Measurements from ENCODE around the gene SMIM22.

Gene SMIM22

DNA sequence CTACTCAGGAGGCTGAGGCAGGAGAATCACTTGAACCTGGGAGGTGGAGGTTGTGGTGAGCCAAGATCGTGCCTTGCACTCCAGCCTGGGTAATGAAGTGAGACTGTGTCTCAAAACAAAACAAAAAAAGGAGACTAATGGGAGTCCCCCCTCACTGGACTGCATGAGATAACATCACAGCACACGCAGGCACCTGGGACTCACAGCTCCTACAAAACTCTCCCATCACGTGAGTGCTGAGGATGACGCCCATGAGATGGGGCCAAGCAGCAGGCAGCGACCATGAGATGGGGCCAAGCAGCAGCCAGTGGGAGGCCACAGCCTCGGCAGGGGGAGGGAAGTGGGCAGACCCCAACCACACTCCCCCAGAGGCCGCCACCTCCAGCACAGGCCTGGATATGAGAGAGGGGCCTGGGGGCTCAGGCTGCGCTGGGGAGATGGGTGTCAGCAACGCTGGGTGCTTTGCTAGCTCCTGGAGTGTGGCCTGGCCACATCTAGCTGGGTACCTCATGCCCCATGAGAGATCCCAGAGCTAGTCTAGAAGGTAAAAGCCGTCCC lies 45.4 kb upstream of the SMIM22 start:
- peaks cover 44% of the 10 kb centered on the region for H3K36me3 ChIP-seq
- DNase-seq: no peak
- no peaks in the 10 kb centered on the region for H3K27me3 ChIP-seq (ENCODE audit: insufficient read depth, low read depth, severe bottlenecking)
- H3K9me3 ChIP-seq (ENCODE audit: severe bottlenecking): peaks cover under 1% of the 10 kb centered on the region
- H3K4me3 ChIP-seq (ENCODE audit: low read depth, low read length): no peak overlapping the region
- TF ChIP-seq, protein P1, sequence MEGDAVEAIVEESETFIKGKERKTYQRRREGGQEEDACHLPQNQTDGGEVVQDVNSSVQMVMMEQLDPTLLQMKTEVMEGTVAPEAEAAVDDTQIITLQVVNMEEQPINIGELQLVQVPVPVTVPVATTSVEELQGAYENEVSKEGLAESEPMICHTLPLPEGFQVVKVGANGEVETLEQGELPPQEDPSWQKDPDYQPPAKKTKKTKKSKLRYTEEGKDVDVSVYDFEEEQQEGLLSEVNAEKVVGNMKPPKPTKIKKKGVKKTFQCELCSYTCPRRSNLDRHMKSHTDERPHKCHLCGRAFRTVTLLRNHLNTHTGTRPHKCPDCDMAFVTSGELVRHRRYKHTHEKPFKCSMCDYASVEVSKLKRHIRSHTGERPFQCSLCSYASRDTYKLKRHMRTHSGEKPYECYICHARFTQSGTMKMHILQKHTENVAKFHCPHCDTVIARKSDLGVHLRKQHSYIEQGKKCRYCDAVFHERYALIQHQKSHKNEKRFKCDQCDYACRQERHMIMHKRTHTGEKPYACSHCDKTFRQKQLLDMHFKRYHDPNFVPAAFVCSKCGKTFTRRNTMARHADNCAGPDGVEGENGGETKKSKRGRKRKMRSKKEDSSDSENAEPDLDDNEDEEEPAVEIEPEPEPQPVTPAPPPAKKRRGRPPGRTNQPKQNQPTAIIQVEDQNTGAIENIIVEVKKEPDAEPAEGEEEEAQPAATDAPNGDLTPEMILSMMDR (IDR thresholded peaks at IDR 0.05; ENCODE audit: low read depth, low read length): no peak
- no peak overlapping the region for H3K27ac ChIP-seq

DNA sequence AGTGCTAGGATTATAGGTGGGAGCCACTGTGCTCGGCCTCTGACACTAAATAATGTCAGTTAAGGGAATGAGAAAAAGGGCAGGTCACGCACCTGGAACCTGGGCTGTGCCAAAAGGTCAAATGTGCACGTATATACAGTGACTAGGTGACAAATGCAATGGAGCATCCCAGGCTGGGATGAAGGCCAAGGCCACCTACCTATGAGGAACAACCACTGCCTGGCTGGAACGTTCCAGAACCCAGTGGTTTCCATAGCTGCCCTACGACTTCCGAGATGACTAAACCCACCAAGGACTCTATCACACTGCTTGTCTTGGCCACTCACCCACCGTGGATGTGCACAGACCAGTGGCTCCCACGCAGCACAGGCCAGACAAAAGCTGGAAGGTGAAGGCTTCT lies 44.3 kb upstream of the SMIM22 start:
- Histone ChIP-seq H3K27ac (no peak overlapping the region), H3K9me3 (ENCODE audit: severe bottlenecking) (peaks cover 9% of the 10 kb centered on the region), H3K27me3 (ENCODE audit: insufficient read depth, low read depth, severe bottlenecking) (no peaks in the 10 kb centered on the region), H3K36me3 (peaks cover 55% of the 10 kb centered on the region), H3K4me3 (ENCODE audit: low read depth, low read length) (no peak overlapping the region)
- TF ChIP-seq, protein P1 (IDR thresholded peaks at IDR 0.05; ENCODE audit: low read depth, low read length): no peak
- no peak for DNase-seq

DNA sequence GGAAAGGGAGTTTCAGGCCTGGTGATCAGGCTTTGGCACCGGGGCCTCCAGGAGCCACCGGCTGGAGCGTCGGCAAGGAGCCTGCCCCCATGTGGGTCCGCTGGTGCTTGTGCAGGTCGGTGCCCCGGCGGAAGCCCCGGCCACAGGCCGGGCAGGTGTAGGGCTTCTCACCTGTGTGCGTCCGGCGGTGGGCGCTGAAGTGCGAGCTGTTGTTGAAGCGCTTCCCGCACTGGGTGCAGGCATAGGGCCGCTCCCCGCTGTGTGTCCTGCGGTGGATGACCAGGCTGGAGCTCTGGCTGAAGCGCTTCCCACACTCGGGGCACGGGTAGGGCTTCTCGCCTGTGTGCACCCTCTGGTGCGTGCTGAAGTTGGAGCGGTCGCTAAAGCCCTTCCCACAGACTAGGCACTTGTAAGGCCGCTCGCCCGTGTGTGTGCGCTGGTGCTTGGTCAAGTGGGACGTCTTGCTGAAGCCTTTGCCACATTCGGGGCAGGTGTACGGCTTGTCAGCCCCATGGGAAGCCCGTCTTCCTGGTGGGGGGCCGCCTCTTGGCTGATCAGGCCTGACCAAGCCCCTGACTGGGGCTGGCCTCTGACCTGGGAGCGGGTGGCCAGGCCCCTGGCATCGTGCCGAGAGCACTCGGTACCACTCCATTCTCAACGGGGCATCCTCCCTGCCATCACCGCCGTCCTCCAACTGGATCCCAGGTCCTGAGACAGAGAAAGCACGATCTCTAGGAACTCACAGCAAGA lies 42.6 kb upstream of the SMIM22 start:
- Histone ChIP-seq H3K27ac (no peak overlapping the region), H3K27me3 (ENCODE audit: insufficient read depth, low read depth, severe bottlenecking) (no peaks in the 10 kb centered on the region), H3K36me3 (peaks cover 72% of the 10 kb centered on the region), H3K9me3 (ENCODE audit: severe bottlenecking) (peaks cover 9% of the 10 kb centered on the region), H3K4me3 (ENCODE audit: low read depth, low read length) (no peak overlapping the region)
- DNase-seq: no peak
- TF ChIP-seq, protein P1 (IDR thresholded peaks at IDR 0.05; ENCODE audit: low read depth, low read length): no peak

DNA sequence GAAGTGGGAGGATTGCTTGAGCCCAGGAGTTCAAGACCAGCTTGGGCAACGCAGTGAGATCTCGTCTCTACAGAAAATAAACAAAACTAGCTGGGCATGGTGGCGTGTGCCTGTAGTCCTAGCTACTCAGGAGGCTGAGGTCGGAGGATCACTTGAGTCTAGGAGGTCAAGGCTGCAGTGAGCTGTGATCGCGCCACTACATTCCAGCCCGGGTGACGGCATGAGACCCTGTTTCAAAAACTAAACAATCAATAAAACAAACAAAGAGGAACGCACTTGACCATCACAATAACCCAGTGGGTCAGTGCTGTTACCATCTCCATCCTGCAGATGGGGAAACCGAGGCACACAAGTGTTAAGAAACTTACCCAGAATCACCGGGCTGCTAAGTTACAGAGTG lies 41.9 kb upstream of the SMIM22 start:
- no peak for DNase-seq

DNA sequence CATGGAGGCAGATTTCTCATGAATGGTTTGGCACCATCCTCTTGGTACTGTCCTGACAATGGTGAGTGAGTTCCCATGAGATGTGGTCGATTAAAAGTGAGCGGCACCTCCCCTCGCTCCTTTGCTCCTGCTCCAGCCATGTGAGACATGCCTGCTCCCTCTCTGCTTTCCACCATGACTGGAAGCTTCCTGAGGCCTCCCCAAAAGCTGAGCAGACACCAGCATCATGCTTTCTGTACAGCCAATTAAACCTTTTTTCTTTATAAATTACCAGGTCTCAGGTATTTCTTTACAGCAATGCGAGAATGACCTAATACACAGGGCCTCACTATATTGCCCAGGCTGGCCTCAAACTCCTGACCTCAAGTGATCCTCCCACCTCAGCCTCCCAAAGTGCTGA lies 40.3 kb upstream of the SMIM22 start:
- Histone ChIP-seq H3K9me3 (ENCODE audit: severe bottlenecking) (peaks cover 9% of the 10 kb centered on the region), H3K27me3 (ENCODE audit: insufficient read depth, low read depth, severe bottlenecking) (no peaks in the 10 kb centered on the region), H3K36me3 (peaks cover 89% of the 10 kb centered on the region), H3K4me3 (ENCODE audit: low read depth, low read length) (no peak overlapping the region), H3K27ac (no peak overlapping the region)
- DNase-seq: no peak
- TF ChIP-seq, protein P1 (IDR thresholded peaks at IDR 0.05; ENCODE audit: low read depth, low read length): no peak

More for the DNA sequence above, 41.9 kb upstream of the SMIM22 start:
- Histone ChIP-seq H3K27ac (no peak overlapping the region), H3K27me3 (ENCODE audit: insufficient read depth, low read depth, severe bottlenecking) (no peaks in the 10 kb centered on the region), H3K9me3 (ENCODE audit: severe bottlenecking) (peaks cover 9% of the 10 kb centered on the region), H3K4me3 (ENCODE audit: low read depth, low read length) (no peak overlapping the region), H3K36me3 (peaks cover 79% of the 10 kb centered on the region)
- TF ChIP-seq, protein P1 (IDR thresholded peaks at IDR 0.05; ENCODE audit: low read depth, low read length): no peak
